ENCODE data around the gene PSME2. TPM values are rescaled to one million over a fixed set of nuclear protein-coding genes. Genes with fewer than 3 reads are reported as not detected.

Gene PSME2
- polyA plus RNA-seq, 2 of the 4 experiments (the other 2 are of a cell fraction), result 137 to 144 TPM

- ChIA-PET CTCF (interaction anchor here (0.9 to 12.6 kb wide), 4 partner anchors 10 to 56 kb away, joined by 3 to 168 read pairs (median 6); partner anchors contain the start of genes EMC9 and IRF9), POLR2A (interaction anchor here (1.5 to 2.1 kb wide), 2 partner anchors 10 to 63 kb away, joined by 3 to 6 read pairs; partner anchors contain the start of genes CHMP4A and IRF9)
- H3K27ac ChIP-seq, result no peak overlapping the region
- 93% methylated on average over 9 of the region's 9 CpGs for WGBS (ENCODE audit: missing lambda C conversion rate)
- no peak for ATAC-seq
- no peak overlapping the region for H3K4me2 ChIP-seq
- H3K4me3 ChIP-seq, result no peak overlapping the region
- DNase-seq (ENCODE audit: low read depth in 1 of 2, low spot score in 1 of 2), result no peak
- TF ChIP-seq TFCP2L1 (CRISPR knock-in tag; IDR thresholded peaks at IDR 0.05) (no peak), E2F6 (IDR thresholded peaks at IDR 0.05; ENCODE audit: borderline replicate concordance, low read depth) (no peak), PHF8 (IDR thresholded peaks at IDR 0.05; ENCODE audit: borderline replicate concordance, low read depth) (no peak), HDAC2 (IDR thresholded peaks at IDR 0.05) (no peak), TP53 (CRISPR knock-in tag; IDR thresholded peaks at IDR 0.05) (no peak), ELK1 (IDR thresholded peaks at IDR 0.05; ENCODE audit: low read depth, low read length) (no peak), EHMT2 (IDR thresholded peaks at IDR 0.05; ENCODE audit: low read depth) (no peak), ZFP36 (IDR thresholded peaks at IDR 0.05; ENCODE audit: borderline replicate concordance, partially characterized antibody) (no peak), ZC3H11A (IDR thresholded peaks at IDR 0.05) (no peak)
- H3K9me3 ChIP-seq, result no peaks in the 10 kb centered on the region
- peaks cover 6% of the 10 kb centered on the region; the same call in 2 of the 3 replicates for H3K4me1 ChIP-seq
- FAIRE-seq, result no peak
Observed at GRCh38 chr14:24150993-24151392, 4.6 kb upstream of the PSME2 start.

GRCh38 chr14:24150567-24150966 is 4.2 kb upstream of the PSME2 start:
- CTCF ChIA-PET, result interaction anchor here (0.9 to 12.6 kb wide), 3 partner anchors 9 to 56 kb away, joined by 3 to 168 read pairs (median 10); partner anchors contain the start of genes EMC9 and IRF9
- Histone ChIP-seq H3K4me3 (no peak overlapping the region), H3K27ac (no peak overlapping the region), H3K4me2 (no peak overlapping the region), H3K9me3 (no peaks in the 10 kb centered on the region), H3K4me1 (peaks cover 9% of the 10 kb centered on the region)
- ATAC-seq (no peak), FAIRE-seq (no peak), DNase-seq (ENCODE audit: low read depth in 1 of 2, low spot score in 1 of 2) (no peak)
- 90% methylated on average over 8 of the region's 9 CpGs for WGBS (ENCODE audit: missing lambda C conversion rate)
- TF ChIP-seq EP300 (IDR thresholded peaks at IDR 0.05) (no peak), RAD21 (conservative IDR thresholded peaks at IDR 0.05 in 1 of 2, IDR thresholded peaks at IDR 0.05 in 1 of 2) (no peak), POLR2A (IDR thresholded peaks at IDR 0.05; ENCODE audit: low read length) (no peak), HOXA7 (CRISPR knock-in tag; IDR thresholded peaks at IDR 0.05) (no peak), HES2 (IDR thresholded peaks at IDR 0.05) (no peak), RFX5 (IDR thresholded peaks at IDR 0.05) (no peak), TP53 (CRISPR knock-in tag; IDR thresholded peaks at IDR 0.05) (no peak), RCOR1 (IDR thresholded peaks at IDR 0.05; ENCODE audit: low read depth, low read length) (no peak), CTCF (IDR thresholded peaks at IDR 0.05) (no peak), CHD2 (IDR thresholded peaks at IDR 0.05; ENCODE audit: low read length, partially characterized antibody) (no peak), CHD4 (IDR thresholded peaks at IDR 0.05; ENCODE audit: borderline replicate concordance) (no peak), HMGXB4 (CRISPR knock-in tag; IDR thresholded peaks at IDR 0.05; ENCODE audit: borderline replicate concordance) (no peak), MAFK (IDR thresholded peaks at IDR 0.05; ENCODE audit: partially characterized antibody) (no peak), ZSCAN20 (CRISPR knock-in tag; IDR thresholded peaks at IDR 0.05) (no peak), ZNF302 (CRISPR knock-in tag; IDR thresholded peaks at IDR 0.05) (no peak), NPAS2 (CRISPR knock-in tag; IDR thresholded peaks at IDR 0.05; ENCODE audit: borderline replicate concordance) (no peak), USF2 (IDR thresholded peaks at IDR 0.05) (no peak), ATOH8 (CRISPR knock-in tag; IDR thresholded peaks at IDR 0.05; ENCODE audit: low read depth) (no peak), EHF (CRISPR knock-in tag; IDR thresholded peaks at IDR 0.05) (no peak), HOXB13 (CRISPR knock-in tag; IDR thresholded peaks at IDR 0.05; ENCODE audit: low read depth) (no peak)
- POLR2A ChIA-PET, result interaction anchor here (1.5 to 2.1 kb wide), 2 partner anchors 10 to 63 kb away, joined by 3 to 6 read pairs; partner anchors contain the start of genes CHMP4A and IRF9
